ENCODE measurements around the gene OARD1. TPM values are rescaled to one million over a fixed set of nuclear protein-coding genes. Genes with fewer than 3 reads are reported as not detected.

OARD1 gene
- total and polyA plus RNA-seq, 3 donors from 2014 or later: 47.6 to 90.8 (median 55.8) TPM

DNA sequence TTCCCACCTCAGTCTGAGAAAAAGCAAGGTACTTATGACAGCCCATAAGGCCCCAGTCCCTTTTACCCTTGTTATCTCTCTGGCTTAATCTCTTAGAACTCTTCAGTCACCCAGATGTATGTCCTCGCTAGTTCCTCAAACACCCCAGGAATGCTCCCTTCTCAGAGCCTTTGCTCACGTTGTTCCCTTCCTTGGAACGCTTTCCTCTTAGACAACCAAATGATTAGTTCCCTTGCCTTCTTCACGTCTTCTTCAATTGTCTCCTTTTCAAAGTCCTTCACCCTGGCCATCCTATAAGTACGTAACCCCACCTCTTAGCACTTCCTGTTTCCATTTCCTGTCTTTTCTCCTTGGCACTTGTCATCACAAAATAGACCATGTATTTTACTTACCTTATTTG, 20.3 kb downstream of the OARD1 start:
- intact Hi-C loops (cut with DNase I; ENCODE audit: low total_unique reads): no loop called here
- Histone ChIP-seq H3K4me1 (no peaks in the 10 kb centered on the region), H3K27me3 (no peaks in the 10 kb centered on the region), H3K27ac (no peak overlapping the region), H3K9me3 (no peaks in the 10 kb centered on the region), H3K36me3 (ENCODE audit: low read depth, missing control alignments) (no peaks in the 10 kb centered on the region), H3K4me3 (no peak overlapping the region)
- TF ChIP-seq POLR2A (IDR thresholded peaks at IDR 0.05): no peak
- TF ChIP-seq, protein P1, sequence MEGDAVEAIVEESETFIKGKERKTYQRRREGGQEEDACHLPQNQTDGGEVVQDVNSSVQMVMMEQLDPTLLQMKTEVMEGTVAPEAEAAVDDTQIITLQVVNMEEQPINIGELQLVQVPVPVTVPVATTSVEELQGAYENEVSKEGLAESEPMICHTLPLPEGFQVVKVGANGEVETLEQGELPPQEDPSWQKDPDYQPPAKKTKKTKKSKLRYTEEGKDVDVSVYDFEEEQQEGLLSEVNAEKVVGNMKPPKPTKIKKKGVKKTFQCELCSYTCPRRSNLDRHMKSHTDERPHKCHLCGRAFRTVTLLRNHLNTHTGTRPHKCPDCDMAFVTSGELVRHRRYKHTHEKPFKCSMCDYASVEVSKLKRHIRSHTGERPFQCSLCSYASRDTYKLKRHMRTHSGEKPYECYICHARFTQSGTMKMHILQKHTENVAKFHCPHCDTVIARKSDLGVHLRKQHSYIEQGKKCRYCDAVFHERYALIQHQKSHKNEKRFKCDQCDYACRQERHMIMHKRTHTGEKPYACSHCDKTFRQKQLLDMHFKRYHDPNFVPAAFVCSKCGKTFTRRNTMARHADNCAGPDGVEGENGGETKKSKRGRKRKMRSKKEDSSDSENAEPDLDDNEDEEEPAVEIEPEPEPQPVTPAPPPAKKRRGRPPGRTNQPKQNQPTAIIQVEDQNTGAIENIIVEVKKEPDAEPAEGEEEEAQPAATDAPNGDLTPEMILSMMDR (IDR thresholded peaks at IDR 0.05): no peak
- 79 to 82% methylated on average over 5 of the region's 5 CpGs for WGBS, 2 donors
- DNase-seq: no peak

DNA sequence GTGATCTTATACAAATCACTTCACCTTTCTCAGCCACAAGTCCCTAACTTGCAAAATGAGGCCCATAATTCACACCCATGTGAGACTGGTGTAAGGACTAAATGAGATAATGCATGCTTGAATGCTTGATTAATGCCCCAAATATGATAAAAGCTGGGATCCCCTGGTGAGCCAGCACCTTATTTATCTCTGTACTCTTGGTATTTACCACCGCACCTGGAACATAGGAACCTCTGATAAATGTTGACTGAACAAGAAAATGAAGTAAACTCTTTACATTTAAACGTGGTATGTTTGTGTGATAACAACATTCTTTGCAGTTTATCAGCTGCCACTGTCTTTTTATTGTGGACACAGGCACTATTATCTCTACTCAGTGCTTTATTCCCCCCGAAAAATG, 21.6 kb downstream of the OARD1 start:
- intact Hi-C loops (cut with DNase I; ENCODE audit: low total_unique reads): no loop called here
- no peaks in the 10 kb centered on the region for H3K27me3 ChIP-seq
- H3K36me3 ChIP-seq (ENCODE audit: low read depth, missing control alignments): no peaks in the 10 kb centered on the region
- no peaks in the 10 kb centered on the region for H3K4me1 ChIP-seq
- H3K9me3 ChIP-seq: no peaks in the 10 kb centered on the region
- no peak overlapping the region for H3K27ac ChIP-seq
- H3K4me3 ChIP-seq: no peak overlapping the region
- DNase-seq: no peak
- WGBS, 2 donors: 68 to 77% methylated on average over 3 of the region's 3 CpGs
- TF ChIP-seq, protein P1 (IDR thresholded peaks at IDR 0.05): no peak
- no peak for TF ChIP-seq POLR2A (IDR thresholded peaks at IDR 0.05)

DNA sequence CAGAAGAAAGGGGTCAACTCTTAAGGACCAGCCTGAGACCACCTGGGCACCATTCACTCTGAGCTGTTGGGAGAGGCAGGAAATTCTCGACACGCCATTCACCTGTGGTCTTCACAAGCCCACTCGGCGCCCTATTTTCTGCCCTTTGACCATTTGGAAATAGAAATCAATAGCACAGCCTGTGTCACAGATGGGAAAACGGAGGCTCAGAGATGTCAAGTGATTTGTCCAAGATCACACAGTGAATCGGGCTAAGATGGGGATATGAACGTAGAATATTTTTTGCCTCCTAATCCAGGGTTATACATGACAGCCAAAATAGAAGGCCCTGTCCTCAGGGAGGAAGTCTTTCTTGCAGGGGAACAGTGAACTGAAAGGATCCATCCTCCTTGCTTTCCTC, 22.2 kb downstream of the OARD1 start:
- 80 to 94% methylated on average over 7 of the region's 7 CpGs for WGBS, 2 donors
- DNase-seq: no peak
- no peaks in the 10 kb centered on the region for H3K27me3 ChIP-seq

DNA sequence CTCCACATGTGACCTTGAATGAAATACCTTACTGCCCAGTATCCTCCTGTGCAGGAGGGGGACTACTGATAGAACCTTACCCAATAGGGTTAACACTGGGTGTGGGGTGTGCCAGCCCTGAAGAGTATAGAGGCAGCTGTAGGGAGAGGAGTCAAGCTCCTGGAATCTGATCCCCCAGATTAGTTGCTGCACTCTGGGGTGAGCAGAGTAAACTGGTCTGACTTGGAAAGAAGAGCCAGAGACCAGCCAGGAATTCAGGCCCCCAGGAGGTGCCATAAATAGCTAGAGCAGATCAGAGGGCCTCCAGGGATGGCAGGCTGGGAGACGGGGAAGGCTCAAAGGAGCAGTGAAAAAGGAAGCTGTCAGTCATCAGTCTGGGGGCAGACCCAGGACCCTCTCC, 22.6 kb downstream of the OARD1 start:
- DNase-seq: no peak
- Histone ChIP-seq H3K36me3 (ENCODE audit: low read depth, missing control alignments) (no peaks in the 10 kb centered on the region), H3K4me3 (no peak overlapping the region), H3K4me1 (no peaks in the 10 kb centered on the region), H3K9me3 (no peaks in the 10 kb centered on the region), H3K27me3 (no peaks in the 10 kb centered on the region), H3K27ac (no peak overlapping the region)
- WGBS, 2 donors: 85 to 100% methylated on average over 1 of the region's 1 CpG
- intact Hi-C loops (cut with DNase I; ENCODE audit: low total_unique reads): loop anchor here (5.0 kb wide), 1 partner anchor 1067 kb away; no protein-coding TSS in a partner anchor
- TF ChIP-seq, protein P1 (IDR thresholded peaks at IDR 0.05): no peak
- no peak for TF ChIP-seq POLR2A (IDR thresholded peaks at IDR 0.05)

More for the DNA sequence above, 22.2 kb downstream of the OARD1 start:
- intact Hi-C loops (cut with DNase I; ENCODE audit: low total_unique reads): loop anchor here (5.0 kb wide), 1 partner anchor 1068 kb away; no protein-coding TSS in a partner anchor
- Histone ChIP-seq H3K36me3 (ENCODE audit: low read depth, missing control alignments) (no peaks in the 10 kb centered on the region), H3K27ac (no peak overlapping the region), H3K9me3 (no peaks in the 10 kb centered on the region), H3K4me3 (no peak overlapping the region), H3K4me1 (no peaks in the 10 kb centered on the region)
- no peak for TF ChIP-seq POLR2A (IDR thresholded peaks at IDR 0.05)
- TF ChIP-seq, protein P1 (IDR thresholded peaks at IDR 0.05): no peak
